Right lobe of liver (tissue), 4 donors: ENCODE measurements around the gene GOLGA6B.
"Not testable (repeated sequence)": the region's sequence is repeated elsewhere in the genome, so short reads cannot be mapped to it uniquely, and the experiment has no call there.

ENCODE experiments used
- POLR2A ChIP-seq: fragments of 450-650 bp; IDR thresholded peaks from one replicate; pipeline ENCODE4 v1.6.1; 2017; ENCODE audit warnings: antibody characterized with exemption, mild to moderate bottlenecking
- TF ChIP-seq, protein P1 (sequence below), 4 donors: fragments of 200-600 bp in 3 of 4; fragments of 450-650 bp in 1 of 4; IDR thresholded peaks; one replicate each; pipeline versions ENCODE4 v1.5.1 to v1.8.0; 2016 to 2022; ENCODE audit warnings: antibody characterized with exemption in 4 of 4, mild to moderate bottlenecking in 2 of 4
- donor health status: DM: no; HTN: no; CAD: no.
- donor health status: DM: no; HTN: no; CAD: no.
- donor health status: DM: no; HTN: yes; CAD: no.

DNA sequence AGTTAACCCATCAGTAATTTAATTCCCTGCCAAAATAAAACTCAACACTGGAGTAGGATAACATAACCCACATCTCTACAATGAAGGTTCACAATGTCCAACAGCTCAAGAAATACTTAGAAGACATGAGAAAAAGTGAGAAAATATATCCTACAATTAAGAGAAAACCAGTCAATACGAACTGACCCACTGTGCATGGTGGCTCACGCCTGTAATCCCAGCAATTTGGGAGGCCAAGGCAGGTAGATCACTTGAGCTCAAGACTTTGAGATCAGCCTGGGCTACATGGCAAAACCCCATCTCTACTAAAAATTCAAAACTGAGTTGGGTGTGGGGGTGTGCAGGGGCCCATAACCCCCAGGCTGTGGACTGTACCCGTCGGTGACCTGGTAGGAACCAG, 30.6 kb upstream of the GOLGA6B start:
- TF ChIP-seq, protein P1, sequence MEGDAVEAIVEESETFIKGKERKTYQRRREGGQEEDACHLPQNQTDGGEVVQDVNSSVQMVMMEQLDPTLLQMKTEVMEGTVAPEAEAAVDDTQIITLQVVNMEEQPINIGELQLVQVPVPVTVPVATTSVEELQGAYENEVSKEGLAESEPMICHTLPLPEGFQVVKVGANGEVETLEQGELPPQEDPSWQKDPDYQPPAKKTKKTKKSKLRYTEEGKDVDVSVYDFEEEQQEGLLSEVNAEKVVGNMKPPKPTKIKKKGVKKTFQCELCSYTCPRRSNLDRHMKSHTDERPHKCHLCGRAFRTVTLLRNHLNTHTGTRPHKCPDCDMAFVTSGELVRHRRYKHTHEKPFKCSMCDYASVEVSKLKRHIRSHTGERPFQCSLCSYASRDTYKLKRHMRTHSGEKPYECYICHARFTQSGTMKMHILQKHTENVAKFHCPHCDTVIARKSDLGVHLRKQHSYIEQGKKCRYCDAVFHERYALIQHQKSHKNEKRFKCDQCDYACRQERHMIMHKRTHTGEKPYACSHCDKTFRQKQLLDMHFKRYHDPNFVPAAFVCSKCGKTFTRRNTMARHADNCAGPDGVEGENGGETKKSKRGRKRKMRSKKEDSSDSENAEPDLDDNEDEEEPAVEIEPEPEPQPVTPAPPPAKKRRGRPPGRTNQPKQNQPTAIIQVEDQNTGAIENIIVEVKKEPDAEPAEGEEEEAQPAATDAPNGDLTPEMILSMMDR (IDR thresholded peaks at IDR 0.05), result not testable (repeated sequence)
- TF ChIP-seq POLR2A, result not testable (repeated sequence)
